HepG2 (cell line): ENCODE data around the gene TIMM8B. TPM values are rescaled to one million over a fixed set of nuclear protein-coding genes. Genes with fewer than 3 reads are reported as not detected.

ENCODE experiments used
- ATAC-seq: fragments of 200-7000 bp; cut with Tn5 transposase; 3 replicates; pipeline ENCODE4 v1.9.1; 2020; ENCODE audit warnings: mild to moderate bottlenecking, moderate library complexity
- BruUV-seq: library from RNA; stranded (reverse); fragments of 400-500 nt; replicated peaks from 2 replicates; lab custom pipeline; 2021; lab: Mats Ljungman, UMichigan
- CTCF ChIA-PET: fragments of 300-600 bp; formaldehyde crosslinking; extraction: SDS; loops from one replicate; lab custom pipeline; 2021; ENCODE audit warnings: low total read pairs, inconsistent platforms, low intra/inter-chr PET ratio; lab: Yijun Ruan, JAX
- POLR2A ChIA-PET: fragments of 350-600 bp; sonication (Branson Sonifier 250); formaldehyde crosslinking; loops from one replicate; lab custom pipeline; 2020; ENCODE audit warnings: antibody characterized with exemption, inconsistent platforms; lab: Yijun Ruan, JAX
- DNase-seq: peaks from one replicate; pipeline ENCODE4 v3.0.0-alpha.2; 2015; ENCODE audit warnings: low spot score
- FAIRE-seq: peaks from 3 replicates; lab custom pipeline; 2011; peaks lifted over from hg19 to GRCh38; lab: Jason Lieb, UNC
- H2AFZ ChIP-seq: one replicate; pipeline ENCODE4 v1.6.1; 2011; ENCODE audit warnings: low read length, inconsistent platforms
- H3K27ac ChIP-seq: fragments of 300-600 bp; 3 replicates; pipeline ENCODE4 v1.8.0; 2011; ENCODE audit warnings: mixed run types, mild to moderate bottlenecking, mixed read lengths, low read length, inconsistent platforms; ENCODE audit not compliant: insufficient read depth; ENCODE audit errors: extremely low read length
- H3K27me3 ChIP-seq, 2 experiments: fragments of 200-600 bp in 1 of 2; 2 replicates in 1 of 2; 3 replicates in 1 of 2; pipeline versions ENCODE4 v1.6.0 to v1.8.0; 2011; ENCODE audit warnings: low read length in 2 of 2, mild to moderate bottlenecking in 2 of 2, moderate library complexity in 2 of 2, inconsistent platforms in 1 of 2; ENCODE audit not compliant: insufficient read depth in 2 of 2, control insufficient read depth in 1 of 2
- H3K36me3 ChIP-seq, 2 experiments: fragments of 200-600 bp in 1 of 2; replicated peaks in 1 of 2; 2 replicates in 1 of 2; 3 replicates in 1 of 2; pipeline versions ENCODE4 v1.5.1 to v1.8.0; 2011; ENCODE audit warnings: low read length in 2 of 2, inconsistent platforms in 1 of 2; ENCODE audit not compliant: insufficient read depth in 2 of 2, control insufficient read depth in 1 of 2
- H3K4me1 ChIP-seq: 2 replicates; pipeline ENCODE4 v1.5.1; 2012; ENCODE audit warnings: low read length, inconsistent platforms; ENCODE audit not compliant: insufficient read depth
- H3K4me2 ChIP-seq: 2 replicates; pipeline ENCODE4 v1.6.0; 2011; ENCODE audit warnings: low read depth, low read length, inconsistent platforms
- H3K4me3 ChIP-seq, 3 experiments: fragments of 200-600 bp in 1 of 3; sonication (generic), shearing (Covaris generic) in 1 of 3; replicated peaks in 1 of 3; 2 replicates each; pipeline ENCODE4 v1.5.1; 2011 to 2016; ENCODE audit warnings: low read length in 3 of 3, inconsistent platforms in 2 of 3, low read depth in 2 of 3, mild to moderate bottlenecking in 2 of 3, control low read depth in 1 of 3, mixed read lengths in 1 of 3; ENCODE audit not compliant: insufficient read depth in 1 of 3
- H3K79me2 ChIP-seq: one replicate; pipeline ENCODE4 v1.6.1; 2011; ENCODE audit warnings: low read length, inconsistent platforms; ENCODE audit not compliant: insufficient read depth
- H3K9ac ChIP-seq: 2 replicates; pipeline ENCODE4 v1.6.0; 2011; ENCODE audit warnings: mild to moderate bottlenecking, low read depth, low read length, inconsistent platforms; ENCODE audit not compliant: insufficient read depth
- H3K9me3 ChIP-seq: 2 replicates; pipeline ENCODE4 v1.5.1; 2012; ENCODE audit warnings: mild to moderate bottlenecking, low read length
- H4K20me1 ChIP-seq: 2 replicates; pipeline ENCODE4 v1.6.0; 2011; ENCODE audit warnings: inconsistent platforms, mild to moderate bottlenecking, low read length, moderate library complexity; ENCODE audit not compliant: insufficient read depth
- DNMT3B ChIP-seq: conservative IDR thresholded peaks from 2 replicates; pipeline ENCODE4 v1.6.1; 2016; ENCODE audit warnings: missing biosample characterization, control low read depth
- DR1 ChIP-seq: sonication (generic); formaldehyde crosslinking; IDR thresholded peaks from 2 replicates; pipeline ENCODE4 v1.8.0; 2021; ENCODE audit warnings: mild to moderate bottlenecking, missing genetic modification reagents, inconsistent platforms
- HOXA7 ChIP-seq: sonication (generic); formaldehyde crosslinking; IDR thresholded peaks from 2 replicates; pipeline ENCODE4 v1.8.1; 2022; ENCODE audit warnings: mild to moderate bottlenecking, missing genetic modification reagents, moderate library complexity
- MAFK ChIP-seq, 2 experiments: IDR thresholded peaks in 1 of 2; conservative IDR thresholded peaks in 1 of 2; 2 replicates each; pipeline ENCODE4 v1.6.1; 2011; ENCODE audit warnings: improper control_type of control experiment in 2 of 2, low read length in 2 of 2
- PAX8 ChIP-seq: sonication (generic); formaldehyde crosslinking; IDR thresholded peaks from 2 replicates; pipeline ENCODE4 v1.8.0; 2022; ENCODE audit warnings: mild to moderate bottlenecking, missing genetic modification reagents, borderline replicate concordance
- SIN3B ChIP-seq: fragments of 150-350 bp; IDR thresholded peaks from 2 replicates; pipeline ENCODE4 v1.6.1; 2014; ENCODE audit warnings: low read length
- ZEB1 ChIP-seq: IDR thresholded peaks from 2 replicates; pipeline ENCODE4 v1.6.1; 2012; ENCODE audit warnings: mild to moderate bottlenecking, low read depth, inconsistent platforms; ENCODE audit not compliant: insufficient replicate concordance
- WGBS: methylation state at CpG from one replicate; pipeline ENCODE4 v1.1.6; 2017; ENCODE audit warnings: low lambda C conversion rate; 5-methylcytosine and 5-hydroxymethylcytosine counted together
- in situ Hi-C: cut with HindIII; loops from 2 replicates; pipeline ENCODE4 v1.10.0; 2017; ENCODE audit warnings: low pct_unique_long_range_greater_than_20kb; ENCODE audit not compliant: extremely low pct_ligation_motif_present
- intact Hi-C: fragments of 100-400 bp; cut with micrococcal nuclease; formaldehyde crosslinking; loops from one replicate; pipeline ENCODE4 v1.10.0; 2022; ENCODE audit not compliant: unreplicated experiment
- polyA plus RNA-seq, 8 experiments: library from polyadenylated mRNA; depleted of rRNA in 3 of 8; stranded (reverse) in 7 of 8; unstranded in 1 of 8; fragments of >200 nt; fragmentation: Illumina TruSeq in 4 of 8; extraction: Trizol in 4 of 8; gene quantifications; 2 replicates each; pipeline versions ENCODE4 v1.2.1 to v1.2.3, GENCODE V29; 2011 to 2016; ENCODE audit warnings: low read depth in 4 of 8, missing spikeins in 1 of 8, mixed read lengths in 1 of 8; ENCODE audit not compliant: insufficient read depth in 1 of 8
- total RNA-seq, 5 experiments: library from RNA; depleted of rRNA; stranded (reverse); fragments of >200 nt; fragmentation: Illumina TruSeq; extraction: Trizol; gene quantifications; 2 replicates each; pipeline ENCODE4 v1.2.3, GENCODE V29; 2016; ENCODE audit warnings: low read depth in 1 of 5
- TF ChIP-seq, protein P1 (sequence below): sonication (generic); formaldehyde crosslinking; IDR thresholded peaks from 2 replicates; pipeline ENCODE4 v1.8.1; 2022; ENCODE audit warnings: low read depth, mild to moderate bottlenecking, missing genetic modification reagents
- TF ChIP-seq, protein P2 (sequence below): fragments of 450-650 bp; IDR thresholded peaks from 2 replicates; pipeline ENCODE4 v1.6.1; 2017; ENCODE audit warnings: mild to moderate bottlenecking

TIMM8B gene
- total and polyA plus RNA-seq, 2 of the 13 experiments (the other 11 are each of a cell fraction or from before 2014, with no cell fraction given): 84.5 to 98.3 TPM

DNA sequence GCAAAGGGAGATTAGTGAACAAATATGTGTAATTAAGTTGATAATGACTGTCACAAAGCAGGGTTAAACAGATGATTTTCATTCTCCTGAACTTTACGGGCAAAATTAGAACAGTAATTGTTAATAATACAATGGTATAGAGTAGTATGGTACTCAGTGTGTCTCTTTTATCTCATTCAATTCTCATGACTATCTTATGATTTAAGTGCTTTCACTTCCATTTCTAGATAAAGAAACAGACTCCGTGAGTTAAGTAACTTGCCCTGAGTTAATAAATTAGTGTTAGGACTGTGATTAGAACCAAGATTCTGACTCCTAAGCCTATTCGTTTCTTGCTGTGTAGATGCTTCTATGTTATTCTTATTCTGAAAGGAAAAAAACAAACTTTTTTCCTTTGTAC, 34.8 kb downstream of the TIMM8B start:
- Histone ChIP-seq H3K4me1 (no peaks in the 10 kb centered on the region), H3K9ac (no peak overlapping the region), H3K79me2 (peaks cover 5% of the 10 kb centered on the region), H3K4me3 (no peak overlapping the region), H2AFZ (no peak overlapping the region), H3K9me3 (no peaks in the 10 kb centered on the region), H3K27ac (no peak overlapping the region), H3K27me3 (no peaks in the 10 kb centered on the region), H4K20me1 (no peaks in the 10 kb centered on the region), H3K4me2 (no peak overlapping the region), H3K36me3 (peaks cover 5 to 54% of the 10 kb centered on the region in 2 experiments; a peak in 4 of 5 replicates)
- WGBS: 98% methylated on average over 3 of the region's 3 CpGs
- intact Hi-C loops: no loop called here
- POLR2A ChIA-PET: no interaction called here
- DNase-seq (no peak), FAIRE-seq (no peak), ATAC-seq (no peak)
- CTCF ChIA-PET: no interaction called here
- no TSS peak for BruUV-seq
- no peak for TF ChIP-seq ZEB1
- no peak for TF ChIP-seq HOXA7 (CRISPR knock-in tag)
- TF ChIP-seq, protein P1, sequence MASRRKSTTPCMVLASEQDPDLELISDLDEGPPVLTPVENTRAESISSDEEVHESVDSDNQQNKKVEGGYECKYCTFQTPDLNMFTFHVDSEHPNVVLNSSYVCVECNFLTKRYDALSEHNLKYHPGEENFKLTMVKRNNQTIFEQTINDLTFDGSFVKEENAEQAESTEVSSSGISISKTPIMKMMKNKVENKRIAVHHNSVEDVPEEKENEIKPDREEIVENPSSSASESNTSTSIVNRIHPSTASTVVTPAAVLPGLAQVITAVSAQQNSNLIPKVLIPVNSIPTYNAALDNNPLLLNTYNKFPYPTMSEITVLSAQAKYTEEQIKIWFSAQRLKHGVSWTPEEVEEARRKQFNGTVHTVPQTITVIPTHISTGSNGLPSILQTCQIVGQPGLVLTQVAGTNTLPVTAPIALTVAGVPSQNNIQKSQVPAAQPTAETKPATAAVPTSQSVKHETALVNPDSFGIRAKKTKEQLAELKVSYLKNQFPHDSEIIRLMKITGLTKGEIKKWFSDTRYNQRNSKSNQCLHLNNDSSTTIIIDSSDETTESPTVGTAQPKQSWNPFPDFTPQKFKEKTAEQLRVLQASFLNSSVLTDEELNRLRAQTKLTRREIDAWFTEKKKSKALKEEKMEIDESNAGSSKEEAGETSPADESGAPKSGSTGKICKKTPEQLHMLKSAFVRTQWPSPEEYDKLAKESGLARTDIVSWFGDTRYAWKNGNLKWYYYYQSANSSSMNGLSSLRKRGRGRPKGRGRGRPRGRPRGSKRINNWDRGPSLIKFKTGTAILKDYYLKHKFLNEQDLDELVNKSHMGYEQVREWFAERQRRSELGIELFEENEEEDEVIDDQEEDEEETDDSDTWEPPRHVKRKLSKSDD: no peak
- TF ChIP-seq DR1 (CRISPR knock-in tag): no peak
- TF ChIP-seq, protein P2, sequence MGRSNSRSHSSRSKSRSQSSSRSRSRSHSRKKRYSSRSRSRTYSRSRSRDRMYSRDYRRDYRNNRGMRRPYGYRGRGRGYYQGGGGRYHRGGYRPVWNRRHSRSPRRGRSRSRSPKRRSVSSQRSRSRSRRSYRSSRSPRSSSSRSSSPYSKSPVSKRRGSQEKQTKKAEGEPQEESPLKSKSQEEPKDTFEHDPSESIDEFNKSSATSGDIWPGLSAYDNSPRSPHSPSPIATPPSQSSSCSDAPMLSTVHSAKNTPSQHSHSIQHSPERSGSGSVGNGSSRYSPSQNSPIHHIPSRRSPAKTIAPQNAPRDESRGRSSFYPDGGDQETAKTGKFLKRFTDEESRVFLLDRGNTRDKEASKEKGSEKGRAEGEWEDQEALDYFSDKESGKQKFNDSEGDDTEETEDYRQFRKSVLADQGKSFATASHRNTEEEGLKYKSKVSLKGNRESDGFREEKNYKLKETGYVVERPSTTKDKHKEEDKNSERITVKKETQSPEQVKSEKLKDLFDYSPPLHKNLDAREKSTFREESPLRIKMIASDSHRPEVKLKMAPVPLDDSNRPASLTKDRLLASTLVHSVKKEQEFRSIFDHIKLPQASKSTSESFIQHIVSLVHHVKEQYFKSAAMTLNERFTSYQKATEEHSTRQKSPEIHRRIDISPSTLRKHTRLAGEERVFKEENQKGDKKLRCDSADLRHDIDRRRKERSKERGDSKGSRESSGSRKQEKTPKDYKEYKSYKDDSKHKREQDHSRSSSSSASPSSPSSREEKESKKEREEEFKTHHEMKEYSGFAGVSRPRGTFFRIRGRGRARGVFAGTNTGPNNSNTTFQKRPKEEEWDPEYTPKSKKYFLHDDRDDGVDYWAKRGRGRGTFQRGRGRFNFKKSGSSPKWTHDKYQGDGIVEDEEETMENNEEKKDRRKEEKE: no peak
- no peak for TF ChIP-seq PAX8 (CRISPR knock-in tag)
- TF ChIP-seq DNMT3B (CRISPR knock-in tag): no peak
- TF ChIP-seq SIN3B: no peak
- no peak for TF ChIP-seq MAFK (conservative IDR thresholded peaks at IDR 0.05 in 1 of 2, IDR thresholded peaks at IDR 0.05 in 1 of 2; ENCODE audit: low read length in 2 of 2)
- in situ Hi-C loops: no loop called here
